HG03196 (cell line): Measurements from ENCODE around the gene SLC25A6.
"Not testable (repeated sequence)": the region's sequence is repeated elsewhere in the genome, so short reads cannot be mapped to it uniquely, and the experiment has no call there.

Experiments used
- ATAC-seq: cut with Tn5 transposase; IDR thresholded peaks from one replicate; pipeline ENCODE4 v1.9.1; 2021; ENCODE audit not compliant: unreplicated experiment

SLC25A6 gene

GRCh38 chrX:1390621-1391369 is 1.1 kb downstream of the SLC25A6 start:
- ATAC-seq = no peak

- ATAC-seq = no peak
These were observed 2.0 kb downstream of the SLC25A6 start for GRCh38 chrX:1389993-1390285.

- ATAC-seq = no peak
These were observed 2.5 kb downstream of the SLC25A6 start for GRCh38 chrX:1389181-1389992.

- ATAC-seq = no peak
These were observed 3.3 kb downstream of the SLC25A6 start for GRCh38 chrX:1388651-1389050.

- ATAC-seq = no peak
These were observed 4.7 kb downstream of the SLC25A6 start for GRCh38 chrX:1387141-1387776.

- ATAC-seq = no peak
These were observed 5.4 kb downstream of the SLC25A6 start for GRCh38 chrX:1386338-1387127.

- ATAC-seq = no peak
These were observed 6.4 kb downstream of the SLC25A6 start for GRCh38 chrX:1385253-1386223.

GRCh38 chrX:1384658-1385252 is 7.2 kb downstream of the SLC25A6 start:
- ATAC-seq = no peak

- no peak for ATAC-seq
These were observed 11.2 kb downstream of the SLC25A6 start for GRCh38 chrX:1380672-1381233.

GRCh38 chrX:1378306-1378759 is 13.6 kb downstream of the SLC25A6 start:
- no peak for ATAC-seq

- no peak for ATAC-seq
These were observed 23.6 kb downstream of the SLC25A6 start for GRCh38 chrX:1368385-1368698.

GRCh38 chrX:1366363-1366762 is 25.6 kb downstream of the SLC25A6 start:
- ATAC-seq = not testable (repeated sequence)

- ATAC-seq = no peak
These were observed 30.0 kb downstream of the SLC25A6 start for GRCh38 chrX:1361910-1362309.

GRCh38 chrX:1361275-1361674 is 30.6 kb downstream of the SLC25A6 start:
- no peak for ATAC-seq

GRCh38 chrX:1360171-1360570 is 31.7 kb downstream of the SLC25A6 start:
- ATAC-seq = no peak

- no peak for ATAC-seq
These were observed 32.4 kb downstream of the SLC25A6 start for GRCh38 chrX:1359477-1359873.

GRCh38 chrX:1358793-1359476 is 33.0 kb downstream of the SLC25A6 start:
- ATAC-seq = no peak

- ATAC-seq = no peak
These were observed 33.9 kb downstream of the SLC25A6 start for GRCh38 chrX:1357993-1358392.
